Activated CD4-positive, alpha-beta T cell treated with anti-CD3 and anti-CD28 coated beads, Interleukin-2, amount 50 U/mL, for 4 hours (primary cell): Measurements from ENCODE around the gene CDH6.

ENCODE experiments used
- DNase-seq, 2 experiments: peaks; one replicate each; pipeline ENCODE4 v3.0.0-alpha.2; 2020

CDH6 gene

GRCh38 chr5:31193591-31194467 lies at the start of gene CDH6:
Gene CDH6, plus strand, starts transcription at chr5:31193686. Its CDS starts 73,788 bp downstream, at chr5:31267474.
- no peak for DNase-seq

GRCh38 chr5:31144364-31144763 lies 49.1 kb upstream of the CDH6 start:
- no peak for DNase-seq

- DNase-seq, result no peak
Measured at GRCh38 chr5:31148959-31149475, 44.5 kb upstream of the CDH6 start.

GRCh38 chr5:31153521-31153920 lies 40.0 kb upstream of the CDH6 start:
- DNase-seq, result no peak

GRCh38 chr5:31156631-31157160 lies 36.8 kb upstream of the CDH6 start:
- DNase-seq, result no peak

GRCh38 chr5:31157720-31158119 lies 35.8 kb upstream of the CDH6 start:
- DNase-seq, result no peak

GRCh38 chr5:31158686-31159085 lies 34.8 kb upstream of the CDH6 start:
- no peak for DNase-seq

GRCh38 chr5:31161781-31162181 lies 31.7 kb upstream of the CDH6 start:
- no peak for DNase-seq

- no peak for DNase-seq
Measured at GRCh38 chr5:31165729-31166128, 27.8 kb upstream of the CDH6 start.

GRCh38 chr5:31169379-31169778 lies 24.1 kb upstream of the CDH6 start:
- DNase-seq, result no peak

GRCh38 chr5:31172881-31173280 lies 20.6 kb upstream of the CDH6 start:
- no peak for DNase-seq

- DNase-seq, result no peak
Measured at GRCh38 chr5:31173614-31174013, 19.9 kb upstream of the CDH6 start.

GRCh38 chr5:31181376-31181987 lies 12.0 kb upstream of the CDH6 start:
- DNase-seq, result no peak

GRCh38 chr5:31182136-31182535 lies 11.3 kb upstream of the CDH6 start:
- no peak for DNase-seq

- no peak for DNase-seq
Measured at GRCh38 chr5:31185951-31186350, 7.5 kb upstream of the CDH6 start.

GRCh38 chr5:31186672-31187267 lies 6.7 kb upstream of the CDH6 start:
- DNase-seq, result no peak

GRCh38 chr5:31187591-31187990 lies 5.9 kb upstream of the CDH6 start:
- no peak for DNase-seq

GRCh38 chr5:31192442-31192841 lies 1.0 kb upstream of the CDH6 start:
- no peak for DNase-seq

- DNase-seq, result no peak
Measured at GRCh38 chr5:31193116-31193515, 370 bp upstream of the CDH6 start.

GRCh38 chr5:31194468-31194813 lies 955 bp downstream of the CDH6 start:
- DNase-seq, result no peak

GRCh38 chr5:31194892-31195555 lies 1.5 kb downstream of the CDH6 start:
- DNase-seq, result no peak

GRCh38 chr5:31196309-31196708 lies 2.8 kb downstream of the CDH6 start:
- DNase-seq, result no peak

- no peak for DNase-seq
Measured at GRCh38 chr5:31197183-31197582, 3.7 kb downstream of the CDH6 start.
